Measurements from ENCODE around the gene SERPING1.

The SERPING1 gene

GRCh38 chr11:57638005-57638781 lies 40.7 kb downstream of the SERPING1 start:
- DNase-seq (ENCODE audit: low read depth, low spot score) = no peak

- DNase-seq (ENCODE audit: low read depth, low spot score) = no peak
Measured at GRCh38 chr11:57638811-57639320, 41.4 kb downstream of the SERPING1 start.

GRCh38 chr11:57639321-57640067 lies 42.0 kb downstream of the SERPING1 start:
- DNase-seq (ENCODE audit: low read depth, low spot score) = peak; percentile 86

- DNase-seq (ENCODE audit: low read depth, low spot score) = no peak
Measured at GRCh38 chr11:57640068-57640800, 42.7 kb downstream of the SERPING1 start.

GRCh38 chr11:57641011-57641807 lies 43.7 kb downstream of the SERPING1 start:
- no peak for DNase-seq (ENCODE audit: low read depth, low spot score)

GRCh38 chr11:57643802-57644201 lies 46.3 kb downstream of the SERPING1 start:
- no peak for DNase-seq (ENCODE audit: low read depth, low spot score)

- DNase-seq (ENCODE audit: low read depth, low spot score) = no peak
Measured at GRCh38 chr11:57644748-57645688, 47.5 kb downstream of the SERPING1 start.

GRCh38 chr11:57645689-57646085 lies 48.2 kb downstream of the SERPING1 start:
- no peak for DNase-seq (ENCODE audit: low read depth, low spot score)

GRCh38 chr11:57646194-57646798 lies 48.8 kb downstream of the SERPING1 start:
- DNase-seq (ENCODE audit: low read depth, low spot score) = no peak

GRCh38 chr11:57646799-57647303 lies 49.4 kb downstream of the SERPING1 start:
- DNase-seq (ENCODE audit: low read depth, low spot score) = no peak

- no peak for DNase-seq (ENCODE audit: low read depth, low spot score)
Measured at GRCh38 chr11:57647372-57647771, 49.9 kb downstream of the SERPING1 start.

- DNase-seq (ENCODE audit: low read depth, low spot score) = no peak
Measured at GRCh38 chr11:57647960-57648800, 50.7 kb downstream of the SERPING1 start.

GRCh38 chr11:57648801-57649735 lies 51.6 kb downstream of the SERPING1 start:
- DNase-seq (ENCODE audit: low read depth, low spot score) = no peak

- no peak for DNase-seq (ENCODE audit: low read depth, low spot score)
Measured at GRCh38 chr11:57649826-57650738, 52.6 kb downstream of the SERPING1 start, which contains the start of gene YPEL4. YPEL4 (minus strand) TSS chr11:57649912; CDS start chr11:57647107, 2,805 bp downstream.

- DNase-seq (ENCODE audit: low read depth, low spot score) = no peak
Measured at GRCh38 chr11:57650739-57651090, 53.2 kb downstream of the SERPING1 start.

- no peak for DNase-seq (ENCODE audit: low read depth, low spot score)
Measured at GRCh38 chr11:57651408-57651807, 53.9 kb downstream of the SERPING1 start.
